HUDEP-2 (cell line): Measurements from ENCODE around the gene CYFIP1.

Experiments used
- DNase-seq, 76 experiments: peaks; one replicate each; lab custom pipeline; 2025; ENCODE audit not compliant: unreplicated experiment in 76 of 76; lab: John Stamatoyannopoulos, UW

CYFIP1 gene

DNA sequence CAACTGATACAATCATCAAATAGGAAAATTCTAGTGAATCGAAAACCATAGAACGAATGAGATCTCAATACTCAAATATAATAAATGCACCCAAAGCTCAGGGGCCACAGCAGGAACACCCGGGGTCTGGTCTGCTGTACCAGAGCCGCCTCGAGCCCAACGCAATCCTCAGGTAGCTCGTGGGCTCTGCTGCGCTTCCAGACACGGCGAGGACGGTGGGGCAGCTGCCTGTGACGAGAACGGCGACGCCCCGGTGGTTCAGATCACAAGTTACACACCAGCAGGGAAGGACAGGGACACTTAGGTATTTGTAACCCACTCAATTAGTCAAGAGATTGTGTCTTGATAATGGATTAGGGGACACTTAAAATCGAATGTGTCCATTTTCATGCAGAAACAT lies 87.1 kb downstream of the CYFIP1 start:
- DNase-seq: no peak

DNA sequence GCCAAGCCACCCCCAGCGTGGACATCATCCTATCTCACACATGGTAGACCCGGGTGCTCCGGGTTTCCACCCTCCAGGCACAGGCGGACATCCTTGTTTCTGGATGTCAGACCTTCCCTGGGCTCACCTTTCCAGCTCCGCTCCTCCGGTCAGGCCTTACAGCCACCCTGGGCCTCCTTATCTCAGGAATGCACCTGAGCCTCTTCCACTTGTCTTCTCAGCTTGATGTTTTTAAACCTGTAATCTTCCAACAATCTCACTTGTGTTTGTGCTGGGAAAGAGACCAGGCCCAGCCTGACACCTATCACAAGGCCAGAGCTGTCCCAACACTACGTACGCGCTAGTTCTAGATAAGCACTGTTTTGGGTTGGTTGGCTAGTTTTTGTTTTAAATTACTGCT lies 87.8 kb downstream of the CYFIP1 start:
- no peak for DNase-seq

DNA sequence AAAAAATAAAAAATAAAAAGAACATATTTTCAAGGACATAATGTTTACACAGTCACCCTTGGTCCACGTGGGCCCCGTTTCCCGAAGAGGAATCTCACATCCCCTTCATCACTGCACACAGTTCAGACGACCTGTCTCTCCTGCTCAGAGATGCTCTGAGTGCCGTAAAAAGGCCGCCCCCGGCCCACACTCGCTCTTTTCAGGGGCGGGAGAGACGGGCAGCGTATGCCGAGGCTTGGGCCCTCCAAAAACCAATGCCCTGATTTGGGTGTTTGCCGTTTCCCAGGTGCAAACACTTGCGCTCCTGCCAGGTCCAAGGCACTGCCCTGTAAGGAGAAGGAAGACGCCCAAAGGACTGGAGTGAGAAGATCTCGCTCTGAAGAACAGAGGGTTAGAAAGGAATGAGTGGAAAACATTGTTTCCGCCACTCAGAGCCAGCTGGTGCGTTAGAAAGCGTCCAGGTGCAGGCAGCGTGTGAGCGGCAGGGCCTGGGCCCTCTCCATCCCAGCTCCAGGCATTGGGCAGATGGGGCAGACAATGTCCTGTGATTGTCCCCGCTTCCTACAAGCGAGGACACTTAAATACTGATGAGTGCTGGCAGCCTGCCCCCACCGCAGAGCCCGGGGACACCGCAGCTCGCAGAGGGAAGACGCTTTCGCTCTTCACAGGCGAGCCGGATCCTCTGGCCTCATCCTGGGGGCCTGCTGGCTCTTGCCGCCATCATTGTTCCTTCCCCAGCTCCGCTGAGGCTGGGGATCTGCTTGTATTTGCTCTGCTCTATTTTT lies 88.5 kb downstream of the CYFIP1 start:
- DNase-seq: no peak

DNA sequence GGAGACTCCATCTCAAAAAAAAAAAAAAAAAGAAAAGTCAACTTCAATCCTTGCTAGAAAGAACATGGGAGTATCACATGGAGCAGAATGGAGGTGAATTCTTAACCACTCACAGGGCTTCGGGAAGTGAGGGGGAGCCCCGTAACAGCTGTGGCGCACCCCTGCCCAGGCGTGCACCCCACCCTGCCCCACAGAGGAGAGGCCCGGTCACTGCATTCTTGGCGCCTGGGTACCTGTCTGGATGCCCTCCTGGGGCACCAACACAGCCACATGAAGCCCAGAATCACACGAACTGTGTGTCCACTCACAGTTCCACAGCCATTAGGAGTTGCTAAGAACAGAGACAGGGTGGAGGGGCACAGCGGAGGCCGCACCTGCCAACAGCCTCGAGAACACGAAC lies 89.9 kb downstream of the CYFIP1 start:
- DNase-seq: no peak

DNA sequence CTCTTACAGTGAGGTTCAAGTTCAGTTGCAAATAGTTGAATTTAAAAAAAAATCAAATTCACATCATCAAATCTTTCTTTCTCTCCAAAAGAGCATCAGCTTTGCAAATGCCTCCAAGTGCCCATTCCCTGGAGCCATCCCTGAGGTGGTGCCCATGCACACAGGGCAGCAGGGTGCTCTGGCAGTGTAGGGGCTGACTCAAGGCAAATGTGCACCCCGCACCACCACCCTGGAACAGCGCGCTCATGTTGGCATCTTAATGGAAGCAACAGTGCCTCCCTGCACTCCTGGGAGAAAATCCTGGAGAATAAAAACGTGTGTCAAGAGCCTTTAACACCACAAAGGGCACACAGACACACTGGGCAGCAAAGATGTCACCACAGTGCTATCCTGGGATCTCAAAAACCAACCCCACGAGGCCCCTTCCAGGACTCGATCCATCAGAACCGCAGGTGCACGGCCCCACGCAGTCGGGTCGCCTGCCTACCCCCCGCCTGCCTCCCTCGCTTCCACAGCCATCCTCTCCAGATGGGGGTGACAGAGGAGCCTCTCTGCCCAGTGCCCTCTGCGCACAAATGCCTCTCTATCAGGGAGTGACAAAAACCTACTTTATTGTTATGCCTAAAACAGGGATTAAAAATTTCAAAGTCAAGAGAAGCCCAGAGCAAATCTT lies 90.9 kb downstream of the CYFIP1 start:
- no peak for DNase-seq

DNA sequence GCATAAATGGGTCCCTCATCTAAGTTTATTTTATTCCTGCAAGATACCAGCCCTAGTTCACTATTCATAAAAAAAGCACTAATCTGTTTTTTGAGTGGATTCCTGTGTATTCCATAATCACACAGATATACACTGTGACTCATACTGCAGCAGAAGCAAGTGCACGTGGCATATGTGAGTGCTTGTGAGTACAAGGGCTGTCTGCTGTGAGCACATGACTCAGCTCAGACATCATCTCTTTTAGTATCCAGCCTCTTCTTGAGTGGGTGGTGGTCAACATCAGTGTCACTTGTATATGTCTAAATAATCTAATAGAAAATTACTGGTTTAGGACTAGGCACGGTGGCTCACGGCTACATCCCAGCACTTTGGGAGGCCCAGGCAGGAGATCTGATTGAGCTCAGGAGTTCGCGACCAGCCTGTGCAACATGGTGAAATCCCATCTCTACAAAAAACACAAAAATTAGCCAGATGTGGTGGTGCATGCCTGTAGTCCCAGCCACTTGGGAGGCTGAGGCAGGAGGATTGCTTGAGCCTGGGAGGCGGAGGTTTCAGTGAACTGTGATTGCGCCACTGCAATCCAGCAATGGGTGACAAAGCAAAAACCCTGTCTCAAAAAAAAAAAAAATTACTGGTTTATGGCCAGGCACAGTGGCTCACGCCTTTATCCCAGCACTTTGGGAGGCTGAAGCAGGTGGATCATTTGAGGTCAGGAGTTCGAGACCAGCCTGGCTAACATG lies 91.9 kb downstream of the CYFIP1 start:
- peak in 8 of 76 experiments; percentile 7 to 41 (median 20) for DNase-seq

DNA sequence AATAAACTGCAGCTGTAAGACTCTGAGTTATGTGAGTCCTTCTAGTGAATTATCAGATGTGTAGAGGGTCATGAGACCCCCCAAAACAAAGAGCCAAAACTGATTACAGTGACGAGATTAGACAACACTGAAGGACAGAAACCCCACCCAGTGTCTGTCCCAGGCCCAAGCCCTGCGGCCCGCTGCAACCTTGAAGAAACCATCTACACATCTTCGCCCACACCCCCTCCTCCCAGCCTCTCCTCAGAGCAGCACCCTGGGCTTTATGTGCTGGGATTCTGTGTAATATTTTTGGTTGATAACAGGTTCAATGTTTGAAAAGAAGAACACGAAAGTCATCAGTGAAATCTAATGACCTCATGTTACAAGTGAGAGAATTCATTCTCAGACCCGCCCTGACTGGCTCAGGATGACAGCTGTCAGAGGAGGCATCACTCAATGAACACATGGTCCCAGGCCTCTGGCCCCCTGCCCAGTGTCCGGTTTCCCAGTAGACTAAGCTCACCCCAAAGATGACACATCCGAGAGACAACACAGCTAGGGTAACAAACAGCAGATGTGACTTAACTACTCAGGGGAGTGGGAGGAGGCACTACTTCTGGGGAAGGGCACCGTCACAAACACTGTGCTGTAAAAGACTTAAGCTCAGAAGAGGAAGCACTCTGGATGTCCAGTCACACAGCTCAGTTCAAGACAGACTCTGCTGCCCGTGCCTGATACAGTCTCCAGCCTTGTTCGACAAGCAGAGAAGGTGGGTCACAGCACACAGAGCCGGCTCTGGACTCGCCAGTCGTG lies 92.8 kb downstream of the CYFIP1 start:
- peak in 3 of 76 experiments; percentile 6 to 25 (median 12) for DNase-seq

DNA sequence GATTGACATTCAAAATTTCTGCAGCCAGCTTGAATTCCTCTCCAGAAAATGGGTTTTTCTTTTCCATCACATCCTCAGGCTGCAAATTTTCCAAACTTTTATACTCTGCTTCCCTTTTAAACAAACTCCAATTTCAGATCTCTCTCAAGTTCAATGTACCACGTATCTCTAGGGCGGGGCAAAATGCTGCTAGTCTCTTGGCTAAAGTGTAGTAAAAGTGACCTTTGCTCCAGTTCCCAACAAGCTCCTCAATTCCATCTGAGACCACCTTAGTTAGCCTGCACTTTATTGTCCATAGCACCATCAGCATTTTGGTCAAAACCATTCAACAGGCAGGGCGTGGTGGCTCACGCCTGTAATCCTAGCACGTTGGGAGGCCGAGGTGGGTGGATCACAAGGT lies 95.0 kb downstream of the CYFIP1 start:
- no peak for DNase-seq

DNA sequence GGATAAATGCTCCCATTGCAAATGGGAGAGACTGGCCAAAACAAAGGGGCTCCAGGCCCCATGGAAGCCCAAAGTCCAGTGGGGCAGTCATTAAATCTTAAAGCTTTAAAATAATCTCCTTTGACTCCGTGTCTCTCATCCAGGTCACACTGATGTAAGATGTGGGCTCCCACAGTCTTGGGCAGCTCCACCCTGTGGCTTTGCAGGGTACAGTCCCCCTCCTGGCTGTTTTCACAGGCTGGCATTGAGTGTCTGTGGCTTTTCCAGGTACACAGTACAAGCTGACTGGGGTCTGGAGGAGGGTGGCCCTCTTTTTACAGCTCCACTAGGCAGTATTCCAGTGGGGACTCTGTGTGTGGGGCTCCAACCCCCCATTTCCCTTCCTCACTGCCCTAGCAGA lies 95.8 kb downstream of the CYFIP1 start:
- DNase-seq: peak in 1 of 76 experiments; percentile 10

DNA sequence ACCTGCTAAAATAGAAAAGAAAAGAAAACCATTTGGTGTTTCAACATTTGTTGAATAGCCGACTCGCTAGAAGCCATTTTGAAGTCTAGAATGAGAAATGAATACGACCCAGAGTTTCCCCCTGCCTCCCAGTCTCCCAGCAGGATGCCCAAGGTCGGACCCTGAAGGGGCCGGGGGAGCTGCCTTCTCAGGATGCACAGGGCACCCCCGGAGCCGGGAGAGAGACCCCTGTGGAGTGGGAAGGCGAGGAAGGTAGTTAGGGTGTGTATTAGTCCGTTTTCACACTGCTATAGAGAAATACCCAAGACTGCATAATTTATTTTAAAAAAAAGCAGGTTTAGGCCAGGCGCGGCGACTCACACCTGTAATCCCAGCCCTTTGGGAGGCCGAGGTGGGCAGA lies 97.0 kb downstream of the CYFIP1 start:
- DNase-seq: no peak

DNA sequence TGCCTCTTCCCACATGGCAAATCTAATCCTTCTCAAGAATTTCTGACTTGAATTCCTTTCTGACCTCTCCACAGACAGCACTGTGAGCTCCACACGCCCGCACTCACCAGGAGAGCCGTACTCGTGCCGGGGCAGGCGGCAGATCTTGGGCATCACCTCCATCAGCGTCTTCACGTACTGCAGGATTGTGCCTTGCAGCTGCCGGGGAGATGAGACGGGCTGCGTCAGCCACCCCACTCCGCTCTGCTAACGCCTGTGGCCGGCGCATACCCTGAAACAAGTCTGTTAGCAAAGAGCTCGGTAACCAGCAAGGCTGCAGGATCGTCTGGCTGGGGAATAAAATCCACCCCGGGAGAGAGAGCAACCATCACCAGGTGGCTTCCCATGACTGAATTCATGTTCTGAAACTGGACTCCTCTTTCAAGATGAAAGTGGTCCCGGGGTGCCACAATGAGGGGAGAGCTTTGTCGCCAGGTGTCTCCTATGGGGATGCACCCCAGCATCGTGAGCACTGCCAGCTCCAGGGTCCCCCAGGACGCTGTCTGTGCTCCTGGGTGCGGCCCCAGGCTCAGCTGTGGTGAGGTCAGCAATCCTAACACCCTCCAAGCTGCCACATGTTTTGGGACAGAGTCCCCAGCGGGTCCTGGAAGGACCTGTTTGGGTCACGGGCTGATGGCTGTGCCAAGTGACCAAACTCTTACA lies 98.3 kb downstream of the CYFIP1 start:
- DNase-seq: no peak

DNA sequence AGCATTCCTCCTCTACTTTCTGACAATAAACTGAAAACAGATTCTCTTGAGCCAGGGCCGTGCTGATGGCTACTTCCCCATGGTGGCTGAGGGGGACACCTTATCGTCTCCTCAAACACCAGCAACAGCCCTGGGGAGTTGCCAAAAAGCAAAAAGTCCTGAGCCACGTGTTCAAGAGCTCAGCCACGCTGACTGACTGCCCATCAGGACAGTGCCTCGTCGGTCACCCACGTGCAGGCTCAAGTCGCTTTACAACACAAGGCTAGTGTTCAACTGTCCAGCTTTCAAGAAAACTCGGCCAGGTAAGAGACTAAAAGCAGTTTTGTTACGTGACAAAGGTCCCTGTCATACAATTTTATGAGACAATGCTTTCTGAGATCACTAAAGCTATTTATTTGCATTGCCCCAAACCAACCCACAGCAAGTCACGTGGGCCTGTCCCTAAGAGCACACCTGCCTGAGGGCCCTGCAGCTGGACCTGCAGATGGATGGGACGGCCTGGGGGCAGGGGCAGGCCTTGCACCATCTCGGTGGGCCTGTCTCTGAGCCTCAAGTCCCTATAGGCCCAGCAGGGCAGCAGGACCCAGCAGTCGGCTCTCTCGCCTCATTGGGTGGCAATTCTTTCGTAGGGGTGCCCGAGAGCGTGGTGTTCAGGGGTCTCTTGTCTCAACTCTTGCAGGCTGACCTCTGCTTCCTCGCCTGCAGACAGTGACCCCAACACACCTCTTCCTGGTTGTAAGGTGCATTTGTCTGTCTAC lies 99.0 kb downstream of the CYFIP1 start:
- DNase-seq: peak in 5 of 76 experiments; percentile 4 to 12 (median 8)

DNA sequence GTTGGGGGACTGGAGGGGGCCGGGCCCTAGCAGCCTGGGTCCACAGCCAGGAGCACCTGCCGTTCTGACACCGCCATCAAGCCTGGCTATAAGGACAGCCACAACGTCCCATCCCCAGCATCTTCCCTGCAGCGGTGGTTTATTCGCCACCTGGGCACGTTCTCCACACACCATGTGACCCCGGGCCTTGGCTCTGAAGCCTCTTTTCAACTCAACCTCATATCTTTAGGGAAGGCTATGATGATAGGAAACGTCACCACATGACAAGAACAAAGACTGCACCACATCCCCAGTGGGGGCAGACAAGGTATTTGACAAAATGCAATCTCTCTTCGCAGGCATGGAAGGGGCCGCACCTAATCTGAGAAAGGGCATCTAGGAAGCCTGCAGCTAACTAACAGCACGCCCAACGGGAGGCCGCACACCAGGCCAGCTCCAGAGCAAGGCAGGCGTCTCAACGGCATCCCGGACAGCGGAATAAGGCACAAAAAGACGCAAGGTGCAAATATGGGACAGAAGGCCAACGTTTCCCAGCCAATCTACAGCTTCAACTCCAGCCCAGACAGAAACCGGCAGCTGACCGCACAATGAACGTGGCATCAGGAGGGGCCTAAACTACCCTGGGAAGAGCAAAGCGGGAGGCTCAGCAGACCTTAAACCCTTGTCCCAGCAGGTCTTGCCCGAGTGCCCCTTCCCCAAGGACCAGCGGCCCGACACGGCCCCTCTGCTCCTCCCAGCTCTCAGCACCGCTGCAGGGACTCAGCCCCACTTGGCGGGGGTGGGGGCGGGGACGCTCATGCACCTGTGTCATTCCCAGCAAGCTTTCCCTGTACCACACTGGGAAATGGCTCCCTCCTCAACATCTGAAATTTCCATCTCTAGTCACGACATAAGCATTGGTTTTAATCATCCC lies 99.8 kb downstream of the CYFIP1 start:
- no peak for DNase-seq

DNA sequence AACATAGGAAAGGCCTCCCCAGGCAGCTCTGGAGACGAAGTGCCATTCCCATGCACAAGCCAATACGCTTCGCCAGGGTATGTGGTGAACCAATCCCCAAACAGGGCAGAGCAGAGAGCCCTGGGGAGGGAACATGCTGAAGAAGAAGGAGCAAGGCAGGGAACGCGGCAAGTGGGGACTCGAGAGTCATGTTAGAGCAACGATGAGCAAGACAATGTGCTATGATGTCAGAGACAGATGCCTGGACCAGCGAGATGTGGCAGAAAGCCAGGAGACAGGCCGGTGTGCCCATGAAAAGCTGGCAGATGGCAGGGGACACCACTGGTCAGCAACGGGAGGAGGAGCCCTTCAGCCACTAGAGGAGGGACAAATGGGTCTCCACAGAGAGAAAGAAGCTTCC lies 102.1 kb downstream of the CYFIP1 start:
- DNase-seq: no peak

DNA sequence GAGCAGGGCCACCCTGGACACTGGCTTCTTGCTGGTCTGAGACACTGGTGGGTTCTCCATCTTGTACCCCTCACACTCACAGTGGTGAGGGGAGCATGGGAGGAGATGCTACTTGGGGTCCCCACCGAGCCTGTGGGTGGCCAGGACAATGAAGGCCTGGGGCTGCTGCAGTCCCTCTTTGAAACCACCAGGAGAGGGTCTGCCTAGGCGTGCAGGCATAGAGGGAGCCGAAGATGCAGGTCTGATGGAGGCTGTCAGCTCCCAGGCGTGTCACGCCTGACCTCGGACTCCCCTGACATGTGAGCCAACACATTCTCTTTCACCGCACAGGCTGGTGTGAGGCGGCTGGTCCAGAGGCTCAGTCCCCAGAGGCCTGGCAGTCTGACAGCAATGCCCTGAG lies 102.6 kb downstream of the CYFIP1 start:
- no peak for DNase-seq

DNA sequence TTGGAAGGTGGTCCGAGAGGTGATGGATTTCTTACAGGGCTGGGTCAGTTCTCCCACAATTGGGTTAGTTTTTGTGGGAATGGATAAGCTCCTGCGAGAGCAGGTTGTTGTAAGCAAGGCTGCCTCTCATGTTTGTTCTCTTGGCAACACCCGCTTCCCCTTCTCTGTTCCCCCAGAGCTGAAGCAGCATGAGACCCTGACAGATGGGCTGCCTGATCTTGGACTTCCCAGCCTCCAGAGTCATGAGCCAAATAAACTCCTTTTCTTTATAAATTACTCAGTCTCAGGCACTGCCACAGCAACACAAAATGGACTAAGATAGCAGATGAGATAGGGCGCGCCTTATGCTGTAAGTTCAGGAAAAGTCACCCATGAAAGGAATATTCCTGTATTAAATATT lies 103.1 kb downstream of the CYFIP1 start:
- DNase-seq: no peak

DNA sequence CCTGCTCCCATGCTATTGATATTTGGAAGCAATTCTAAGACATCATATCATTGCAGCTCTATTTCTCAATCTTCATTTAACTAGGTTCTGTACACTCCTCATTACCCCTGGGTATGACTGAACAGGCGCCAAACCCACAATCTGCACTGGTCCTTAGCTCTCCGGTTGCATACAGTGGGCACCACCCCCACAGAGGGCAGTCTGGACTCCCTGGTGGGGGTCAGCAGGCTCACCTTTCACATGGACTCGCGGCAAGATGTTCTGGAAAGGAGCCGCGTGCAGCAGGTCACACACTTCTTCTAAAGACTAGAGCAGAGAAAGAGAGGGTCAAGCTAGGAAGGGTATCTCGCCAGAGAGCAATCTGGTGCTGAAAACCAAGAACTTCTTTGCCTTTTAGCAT lies 105.2 kb downstream of the CYFIP1 start:
- DNase-seq: no peak

DNA sequence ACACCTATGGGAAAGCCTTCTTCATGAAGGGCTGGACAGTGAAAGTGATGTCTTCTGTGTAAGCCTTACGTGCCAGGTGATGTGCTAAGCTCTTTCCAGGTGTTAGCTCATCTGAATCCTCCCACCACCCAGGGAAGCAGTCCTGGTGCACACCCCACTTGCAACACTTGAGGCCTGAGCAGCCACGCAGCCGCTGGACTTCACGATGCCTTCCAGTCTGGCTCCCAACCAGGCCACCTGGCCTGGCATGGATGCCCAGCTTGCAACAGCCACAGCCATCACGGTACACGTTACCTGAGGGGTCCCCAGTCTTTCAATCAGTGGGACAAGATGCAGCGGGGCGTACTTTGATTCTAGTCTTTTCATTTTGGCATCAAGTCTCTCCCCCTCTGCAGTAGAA lies 105.9 kb downstream of the CYFIP1 start:
- no peak for DNase-seq

DNA sequence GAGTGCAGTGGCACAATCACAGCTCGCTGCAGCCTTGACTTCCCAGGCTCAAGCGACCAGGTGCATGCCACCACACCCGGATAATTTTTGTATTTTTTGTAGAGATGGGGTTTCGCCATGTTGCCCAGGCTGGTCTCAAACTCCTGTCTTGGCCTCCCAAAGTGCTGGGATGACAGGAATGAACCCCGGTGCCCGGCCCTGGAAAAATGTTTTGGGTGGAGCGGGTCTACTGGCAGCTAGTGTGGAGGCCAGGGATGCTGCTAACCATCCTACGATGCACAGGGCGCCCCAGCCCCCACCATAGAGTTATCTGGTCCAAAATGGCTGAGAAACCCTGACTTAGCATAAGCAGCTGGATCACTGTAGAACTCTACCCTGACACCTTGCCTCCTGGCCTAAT lies 106.3 kb downstream of the CYFIP1 start:
- no peak for DNase-seq
